ENCODE data around the gene ACTN1.

The ACTN1 gene

DNA sequence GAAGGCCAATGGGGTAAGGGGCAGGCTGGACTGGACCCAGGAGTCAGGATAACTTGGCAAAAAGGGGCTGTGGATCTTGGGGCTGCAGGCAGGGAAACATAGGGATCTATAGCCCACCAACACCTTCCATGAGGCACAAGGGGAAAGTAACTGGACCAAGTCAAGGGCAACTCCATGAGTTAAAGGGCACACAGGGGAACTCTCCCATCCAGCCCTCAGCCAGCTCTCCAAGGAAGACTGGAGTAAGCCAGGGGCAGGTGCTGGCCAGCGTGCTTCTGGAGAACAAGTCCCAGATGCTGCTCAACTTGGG lies 154.9 kb downstream of the ACTN1 start:
- DNase-seq (ENCODE audit: low spot score) = no peak

All from HuH-7 (cell line).